ENCODE results near the gene RPGRIP1L. TPM values are rescaled to one million over a fixed set of nuclear protein-coding genes. Genes with fewer than 3 reads are reported as not detected.

RPGRIP1L gene
- total and polyA plus RNA-seq, 9 of the 15 experiments (the other 6 are each of a cell fraction or from before 2014, with no cell fraction given), result 3.2 to 7.7 (median 5.8) TPM

GRCh38 chr16:53566552-53567245 lies 137.0 kb downstream of the RPGRIP1L start:
- TF ChIP-seq IFI16 (CRISPR knock-in tag; IDR thresholded peaks at IDR 0.05), result no peak
- 0 out of 2 replicates have a peak, but pooled peaks have one; percentile 2 for TF ChIP-seq TFE3 (CRISPR knock-in tag; IDR thresholded peaks at IDR 0.05)
- H4K20me1 ChIP-seq (replicated peaks; ENCODE audit: control insufficient read depth, insufficient read depth, low read length), result no peaks in the 10 kb centered on the region
- H2AFZ ChIP-seq (ENCODE audit: low read depth, low read length), result no peak overlapping the region
- in situ Hi-C loops (cut with MboI), result no loop called here
- H3K36me3 ChIP-seq (ENCODE audit: control insufficient read depth, insufficient read depth, low read length), result no peaks in the 10 kb centered on the region
- ChIA-PET POLR2A (interaction anchor here (0.6 to 0.8 kb wide), 2 partner anchors 33 to 206 kb away, joined by 3 read pairs; no protein-coding TSS in a partner anchor), CTCF (ENCODE audit: low intra/inter-chr PET ratio) (no interaction called here)
- no peaks in the 10 kb centered on the region for H3K9me1 ChIP-seq (ENCODE audit: control insufficient read depth, insufficient read depth, low read length)
- no peak overlapping the region for H3K4me3 ChIP-seq
- H3K27ac ChIP-seq (ENCODE audit: extremely low read depth, low read depth, low read length), result no peak overlapping the region
- H3K27me3 ChIP-seq (ENCODE audit: control insufficient read depth in 2 of 2, insufficient read depth in 2 of 2, low read length in 2 of 2), result peaks cover 0 to 4% of the 10 kb centered on the region in 2 experiments; a peak in 3 of 5 replicates
- no TSS peak for BruUV-seq (replicated peaks)
- no peaks in the 10 kb centered on the region for H3K4me1 ChIP-seq (replicated peaks in 1 of 2; ENCODE audit: control insufficient read depth in 2 of 2, insufficient read depth in 2 of 2, low read length in 2 of 2)
- H3K9ac ChIP-seq (ENCODE audit: insufficient read depth in 1 of 2, low read depth in 2 of 2, low read length in 2 of 2), result no peak overlapping the region
- ATAC-seq (no peak), DNase-seq (ENCODE audit: extremely low read depth in 1 of 4, low spot score in 3 of 4) (no peak), FAIRE-seq (no peak)
- intact Hi-C loops (cut with micrococcal nuclease), result no loop called here
- H3K9me3 ChIP-seq (replicated peaks; ENCODE audit: control insufficient read depth, insufficient read depth, low read depth, low read length), result no peaks in the 10 kb centered on the region
- H3K4me2 ChIP-seq (ENCODE audit: insufficient read depth, low read length), result no peak overlapping the region
- H3K79me2 ChIP-seq (ENCODE audit: control insufficient read depth, insufficient read depth, low read length), result no peaks in the 10 kb centered on the region
- WGBS (ENCODE audit: insufficient coverage, low coverage, missing lambda C conversion rate), result 0% methylated on average over 5 of the region's 5 CpGs
